Measurements from ENCODE around the gene CCM2. TPM values are rescaled to one million over a fixed set of nuclear protein-coding genes. Genes with fewer than 3 reads are reported as not detected.

The CCM2 gene
- total RNA-seq, 2 donors from 2014 or later = 43.0 to 49.7 TPM

DNA sequence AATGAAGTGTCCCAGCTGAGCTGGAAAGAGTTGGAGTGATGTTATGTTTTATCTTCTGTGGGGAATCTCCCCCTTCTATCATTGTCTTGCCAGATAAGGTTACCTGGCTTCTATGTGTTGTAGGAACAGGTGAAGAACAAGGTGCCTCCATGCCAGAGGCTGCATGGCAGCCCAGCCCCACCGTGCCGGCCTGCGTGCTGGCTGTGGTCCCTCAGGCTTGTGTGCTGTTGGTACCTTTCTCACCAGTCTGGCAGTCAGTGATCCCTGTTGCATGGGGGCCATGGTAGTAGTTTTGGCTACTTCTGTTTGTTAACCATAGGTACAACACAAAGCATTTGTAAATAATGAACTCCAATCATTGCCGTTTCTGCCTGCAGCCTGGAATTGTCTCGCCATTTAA is 37.9 kb downstream of the CCM2 start:
- Histone ChIP-seq H3K27me3 (replicated peaks; ENCODE audit: insufficient read depth) (no peaks in the 10 kb centered on the region), H3K27ac (no peak overlapping the region), H3K4me3 (no peak overlapping the region), H3K9me3 (no peaks in the 10 kb centered on the region), H3K4me1 (ENCODE audit: control insufficient read depth in 1 of 2, low read depth in 2 of 2) (peaks cover 12 to 18% of the 10 kb centered on the region in 2 donors), H3K36me3 (peaks cover 12% of the 10 kb centered on the region)
- DNase-seq (ENCODE audit: low spot score) (no peak), ATAC-seq (ENCODE audit: insufficient number of reproducible peaks, low FRiP score, low read depth) (no peak)
- TF ChIP-seq, protein P1, sequence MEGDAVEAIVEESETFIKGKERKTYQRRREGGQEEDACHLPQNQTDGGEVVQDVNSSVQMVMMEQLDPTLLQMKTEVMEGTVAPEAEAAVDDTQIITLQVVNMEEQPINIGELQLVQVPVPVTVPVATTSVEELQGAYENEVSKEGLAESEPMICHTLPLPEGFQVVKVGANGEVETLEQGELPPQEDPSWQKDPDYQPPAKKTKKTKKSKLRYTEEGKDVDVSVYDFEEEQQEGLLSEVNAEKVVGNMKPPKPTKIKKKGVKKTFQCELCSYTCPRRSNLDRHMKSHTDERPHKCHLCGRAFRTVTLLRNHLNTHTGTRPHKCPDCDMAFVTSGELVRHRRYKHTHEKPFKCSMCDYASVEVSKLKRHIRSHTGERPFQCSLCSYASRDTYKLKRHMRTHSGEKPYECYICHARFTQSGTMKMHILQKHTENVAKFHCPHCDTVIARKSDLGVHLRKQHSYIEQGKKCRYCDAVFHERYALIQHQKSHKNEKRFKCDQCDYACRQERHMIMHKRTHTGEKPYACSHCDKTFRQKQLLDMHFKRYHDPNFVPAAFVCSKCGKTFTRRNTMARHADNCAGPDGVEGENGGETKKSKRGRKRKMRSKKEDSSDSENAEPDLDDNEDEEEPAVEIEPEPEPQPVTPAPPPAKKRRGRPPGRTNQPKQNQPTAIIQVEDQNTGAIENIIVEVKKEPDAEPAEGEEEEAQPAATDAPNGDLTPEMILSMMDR (IDR thresholded peaks at IDR 0.05) = no peak

DNA sequence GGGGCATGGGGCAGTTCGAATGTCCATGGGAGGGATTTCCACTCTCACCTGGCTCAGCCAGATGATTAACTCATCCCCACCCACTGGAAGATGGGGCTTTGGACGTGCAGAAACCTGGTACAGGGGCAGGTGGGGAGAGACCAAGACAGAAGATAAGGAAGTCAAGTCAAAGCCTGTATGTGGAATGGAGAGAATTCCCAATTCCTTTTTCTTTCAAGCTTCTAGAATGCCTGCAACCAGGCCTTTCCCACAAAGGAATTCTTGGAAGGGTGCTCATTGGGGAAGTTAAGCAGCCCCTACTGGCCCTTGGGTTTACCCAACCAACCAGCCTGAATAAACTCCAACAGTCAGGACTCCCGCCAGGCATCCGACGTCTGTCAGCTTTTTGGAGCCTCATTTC is 39.1 kb downstream of the CCM2 start:
- H3K36me3 ChIP-seq = peaks cover 12% of the 10 kb centered on the region
- no peak overlapping the region for H3K27ac ChIP-seq
- no peaks in the 10 kb centered on the region for H3K9me3 ChIP-seq
- H3K27me3 ChIP-seq (replicated peaks; ENCODE audit: insufficient read depth) = no peaks in the 10 kb centered on the region
- DNase-seq (ENCODE audit: low spot score) = no peak
- H3K4me1 ChIP-seq (ENCODE audit: control insufficient read depth in 1 of 2, low read depth in 2 of 2) = peaks cover 1 to 7% of the 10 kb centered on the region in 2 donors
- TF ChIP-seq, protein P1 (IDR thresholded peaks at IDR 0.05) = no peak
- no peak for ATAC-seq (ENCODE audit: insufficient number of reproducible peaks, low FRiP score, low read depth)
- no peak overlapping the region for H3K4me3 ChIP-seq

DNA sequence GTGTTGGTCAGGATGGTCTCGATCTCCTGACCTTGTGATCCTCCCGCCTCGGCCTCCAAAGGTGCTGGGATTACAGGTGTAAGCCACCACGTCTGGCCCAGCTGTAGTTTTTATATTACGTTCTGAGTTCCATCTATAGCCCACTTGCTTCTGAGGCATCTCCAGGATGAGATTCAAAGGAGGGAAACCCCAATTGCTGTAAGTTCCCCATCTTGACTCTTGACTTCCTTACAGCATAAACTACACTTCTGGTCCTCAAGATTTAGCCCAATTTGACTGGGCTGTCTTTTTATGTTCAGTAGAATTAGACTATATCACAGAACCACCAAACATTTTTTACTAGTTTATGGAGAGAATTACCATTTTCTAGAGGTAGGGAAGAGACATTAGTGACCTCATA is 44.3 kb downstream of the CCM2 start:
- Histone ChIP-seq H3K9me3 (no peaks in the 10 kb centered on the region), H3K27me3 (replicated peaks; ENCODE audit: insufficient read depth) (no peaks in the 10 kb centered on the region), H3K4me3 (no peak overlapping the region), H3K36me3 (peaks cover 6% of the 10 kb centered on the region), H3K4me1 (ENCODE audit: control insufficient read depth in 1 of 2, low read depth in 2 of 2) (no peaks in the 10 kb centered on the region), H3K27ac (no peak overlapping the region)
- TF ChIP-seq, protein P1 (IDR thresholded peaks at IDR 0.05) = no peak
- DNase-seq (ENCODE audit: low spot score) = no peak
- ATAC-seq (ENCODE audit: insufficient number of reproducible peaks, low FRiP score, low read depth) = no peak

DNA sequence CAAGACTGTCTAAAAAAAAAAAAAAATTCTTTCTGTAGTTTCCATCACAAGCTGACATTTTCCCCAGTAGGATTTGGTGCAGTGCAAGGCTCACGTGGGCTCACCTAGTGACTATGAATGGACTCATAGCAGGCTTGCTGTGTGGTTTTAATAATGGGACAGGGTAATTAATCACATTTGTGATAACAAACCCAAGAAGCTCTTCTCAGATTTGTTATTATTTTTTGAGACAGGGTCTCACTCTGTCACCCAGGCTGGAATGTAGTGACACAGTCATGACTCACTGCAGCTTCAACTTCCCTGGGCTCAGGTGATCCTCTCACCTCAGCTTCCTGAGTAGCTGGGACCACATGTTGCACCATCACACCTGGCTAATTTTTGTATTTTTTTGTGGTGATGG is 48.7 kb downstream of the CCM2 start:
- no peaks in the 10 kb centered on the region for H3K27me3 ChIP-seq (replicated peaks; ENCODE audit: insufficient read depth)
- no peak overlapping the region for H3K4me3 ChIP-seq
- no peaks in the 10 kb centered on the region for H3K4me1 ChIP-seq (ENCODE audit: control insufficient read depth in 1 of 2, low read depth in 2 of 2)
- no peak for ATAC-seq (ENCODE audit: insufficient number of reproducible peaks, low FRiP score, low read depth)
- H3K9me3 ChIP-seq = no peaks in the 10 kb centered on the region
- H3K27ac ChIP-seq = no peak overlapping the region
- TF ChIP-seq, protein P1 (IDR thresholded peaks at IDR 0.05) = no peak
- DNase-seq (ENCODE audit: low spot score) = no peak
- peaks cover 2% of the 10 kb centered on the region for H3K36me3 ChIP-seq

DNA sequence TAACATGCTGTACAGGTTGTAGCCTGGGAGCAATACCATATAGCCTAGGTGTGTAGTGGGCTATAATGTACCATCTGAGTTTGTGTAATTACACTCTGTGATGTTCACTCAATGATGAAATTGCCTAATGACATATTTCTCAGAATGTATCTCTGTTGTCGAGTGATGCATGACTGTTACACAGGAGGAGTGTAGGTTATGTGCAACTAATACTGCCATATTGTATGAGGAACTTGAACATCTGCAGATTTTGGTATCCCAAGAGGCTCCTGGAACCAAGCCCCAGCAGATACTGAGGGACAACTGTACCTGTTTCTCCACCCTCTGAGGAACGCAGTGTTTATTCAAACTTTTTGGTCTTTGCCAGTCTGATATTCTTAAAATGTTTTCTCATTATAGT is 50.2 kb downstream of the CCM2 start:
- H3K4me3 ChIP-seq = no peak overlapping the region
- no peaks in the 10 kb centered on the region for H3K27me3 ChIP-seq (replicated peaks; ENCODE audit: insufficient read depth)
- no peaks in the 10 kb centered on the region for H3K4me1 ChIP-seq (ENCODE audit: control insufficient read depth in 1 of 2, low read depth in 2 of 2)
- H3K36me3 ChIP-seq = peaks cover 2% of the 10 kb centered on the region
- no peaks in the 10 kb centered on the region for H3K9me3 ChIP-seq
- ATAC-seq (ENCODE audit: insufficient number of reproducible peaks, low FRiP score, low read depth) (no peak), DNase-seq (ENCODE audit: low spot score) (no peak)
- no peak overlapping the region for H3K27ac ChIP-seq
- TF ChIP-seq, protein P1 (IDR thresholded peaks at IDR 0.05) = no peak

All from thoracic aorta (tissue), 2 donors.